C4-2B (cell line): ENCODE measurements around the gene TNFRSF8.

ENCODE experiments used
- H3K27ac ChIP-seq: fragments of 450-650 bp; 2 replicates; pipeline ENCODE4 v1.5.1; 2017
- CTCF ChIP-seq: fragments of 450-650 bp; conservative IDR thresholded peaks from 2 replicates; pipeline ENCODE4 v1.5.1; 2017; ENCODE audit warnings: mild to moderate bottlenecking
- ZFX ChIP-seq: fragments of 450-650 bp; IDR thresholded peaks from 2 replicates; pipeline ENCODE4 v1.6.1; 2017

TNFRSF8 gene

GRCh38 chr1:12063141-12064072, at the start of gene TNFRSF8:
TSS of gene TNFRSF8 (plus strand) at chr1:12063303. CDS start at chr1:12063599, 296 bp downstream.
- TF ChIP-seq CTCF (no peak), ZFX (no peak)
- H3K27ac ChIP-seq: no peak within 1 kb of the TSS

GRCh38 chr1:12014141-12014991, 48.7 kb upstream of the TNFRSF8 start:
- TF ChIP-seq CTCF: no peak
- no peak for TF ChIP-seq ZFX
- no peak overlapping the region for H3K27ac ChIP-seq

- H3K27ac ChIP-seq: no peak overlapping the region
- TF ChIP-seq CTCF: no peak
- no peak for TF ChIP-seq ZFX
Observed at GRCh38 chr1:12015001-12015491, 48.1 kb upstream of the TNFRSF8 start.

- no peak overlapping the region for H3K27ac ChIP-seq
Observed at GRCh38 chr1:12015499-12015898, 47.6 kb upstream of the TNFRSF8 start.

DNA sequence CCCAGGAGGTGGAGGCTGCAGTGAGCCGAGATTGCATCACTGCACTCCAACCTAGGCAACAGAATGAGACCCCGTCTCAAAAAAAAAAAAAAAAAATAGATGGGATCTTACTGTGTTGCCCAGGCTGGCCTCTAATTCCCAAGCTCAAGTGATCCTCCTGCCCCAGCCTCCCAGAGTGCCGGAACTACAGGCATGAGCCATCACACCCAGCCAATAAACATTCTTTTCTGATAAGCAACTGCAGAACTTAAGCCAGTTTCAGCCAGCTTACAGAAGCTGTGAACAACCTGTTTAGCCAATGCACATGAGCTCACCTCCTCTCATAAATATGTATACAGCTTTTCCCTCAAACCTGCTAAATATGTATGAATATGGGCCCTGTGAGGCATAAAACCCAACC, 46.9 kb upstream of the TNFRSF8 start:
- TF ChIP-seq ZFX (no peak), CTCF (no peak)
- no peak overlapping the region for H3K27ac ChIP-seq

More at GRCh38 chr1:12015499-12015898, 47.6 kb upstream of the TNFRSF8 start:
- TF ChIP-seq CTCF (no peak), ZFX (no peak)

- TF ChIP-seq ZFX: no peak
- TF ChIP-seq CTCF: no peak
- peak overlapping the region; percentile 79 for H3K27ac ChIP-seq
Observed at GRCh38 chr1:12019858-12020509, 43.1 kb upstream of the TNFRSF8 start.
